NCI-H2227 treated with DMSO at 0.1 percent for 48 hours (cell line): Measurements from ENCODE around the gene ATG9A.
"Not testable (repeated sequence)": the region's sequence is repeated elsewhere in the genome, so short reads cannot be mapped to it uniquely, and the experiment has no call there.

Experiments
- DNase-seq: peaks from one replicate; lab custom pipeline; 2025; lab: John Stamatoyannopoulos, UW

Gene ATG9A

DNA sequence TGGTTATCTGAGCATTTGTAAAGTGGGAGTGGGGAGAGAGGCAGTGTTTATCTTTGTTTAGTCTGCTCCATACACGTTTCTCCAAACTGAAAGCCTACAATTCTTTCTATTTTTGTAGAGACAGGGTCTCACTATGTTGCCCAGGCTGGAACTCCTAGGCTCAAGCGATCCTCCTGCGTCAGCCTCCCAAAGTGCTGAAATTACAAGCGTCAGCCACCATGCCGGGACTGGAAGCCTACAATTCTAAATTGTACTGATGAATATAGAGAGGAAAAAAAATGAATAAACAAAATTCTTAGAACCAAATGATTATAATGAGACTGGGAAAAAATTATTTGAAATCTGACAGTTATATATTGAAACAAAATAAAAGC, 24.3 kb downstream of the ATG9A start:
- DNase-seq, result no peak

DNA sequence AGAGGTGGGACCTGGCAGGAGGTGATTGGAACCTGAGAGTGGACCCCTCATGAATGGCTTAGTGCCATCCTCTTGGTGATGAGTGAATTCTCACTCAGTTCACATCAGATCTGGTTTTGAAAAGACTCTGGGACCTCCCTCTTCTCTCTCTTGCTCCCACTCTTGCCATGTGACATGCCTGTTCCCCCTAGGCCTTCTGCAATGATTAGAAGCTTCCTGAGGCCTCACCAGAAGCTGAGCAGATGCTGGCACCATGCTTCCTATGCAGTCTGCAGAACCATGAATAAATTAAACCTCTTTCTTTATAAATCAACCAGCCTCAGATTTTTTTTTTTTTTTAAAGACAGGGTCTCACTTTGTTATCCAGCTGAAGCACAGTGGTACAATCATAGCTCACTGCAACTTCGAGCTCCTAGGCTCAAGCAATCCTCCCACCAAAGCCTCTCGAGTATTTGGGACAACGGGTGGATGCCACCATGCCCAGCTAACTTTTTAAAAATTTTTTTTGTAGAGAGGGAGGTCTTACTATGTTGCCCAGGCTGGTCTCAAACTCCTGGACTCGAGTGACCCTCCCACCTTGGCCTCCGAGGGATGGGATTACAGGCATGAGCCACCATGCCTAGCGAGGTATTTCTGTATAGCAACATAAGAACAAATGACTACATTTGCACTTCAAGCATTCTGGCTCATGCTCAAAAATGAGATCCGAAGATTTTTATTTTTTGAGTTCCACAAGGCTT, 24.8 kb downstream of the ATG9A start:
- no peak for DNase-seq

DNA sequence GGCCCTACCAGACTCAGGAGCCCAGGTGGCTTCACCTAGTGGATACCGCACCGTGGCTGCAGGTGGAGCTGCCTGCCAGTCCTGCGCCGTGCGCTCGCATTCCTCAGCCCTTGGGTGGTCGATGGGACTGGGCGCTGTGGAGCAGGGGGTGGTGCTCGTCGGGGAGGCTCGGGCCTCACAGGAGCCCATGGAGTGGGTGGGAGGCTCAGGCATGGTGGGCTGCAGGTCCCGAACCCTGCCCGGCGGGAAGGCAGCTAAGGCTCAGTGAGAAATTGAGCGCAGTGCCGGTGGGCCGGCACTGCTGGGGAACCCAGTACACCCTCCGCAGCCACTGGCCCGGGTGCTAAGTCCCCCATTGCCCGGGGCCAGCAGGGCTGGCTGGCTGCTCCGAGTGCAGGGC, 28.1 kb downstream of the ATG9A start:
- DNase-seq, result not testable (repeated sequence)

DNA sequence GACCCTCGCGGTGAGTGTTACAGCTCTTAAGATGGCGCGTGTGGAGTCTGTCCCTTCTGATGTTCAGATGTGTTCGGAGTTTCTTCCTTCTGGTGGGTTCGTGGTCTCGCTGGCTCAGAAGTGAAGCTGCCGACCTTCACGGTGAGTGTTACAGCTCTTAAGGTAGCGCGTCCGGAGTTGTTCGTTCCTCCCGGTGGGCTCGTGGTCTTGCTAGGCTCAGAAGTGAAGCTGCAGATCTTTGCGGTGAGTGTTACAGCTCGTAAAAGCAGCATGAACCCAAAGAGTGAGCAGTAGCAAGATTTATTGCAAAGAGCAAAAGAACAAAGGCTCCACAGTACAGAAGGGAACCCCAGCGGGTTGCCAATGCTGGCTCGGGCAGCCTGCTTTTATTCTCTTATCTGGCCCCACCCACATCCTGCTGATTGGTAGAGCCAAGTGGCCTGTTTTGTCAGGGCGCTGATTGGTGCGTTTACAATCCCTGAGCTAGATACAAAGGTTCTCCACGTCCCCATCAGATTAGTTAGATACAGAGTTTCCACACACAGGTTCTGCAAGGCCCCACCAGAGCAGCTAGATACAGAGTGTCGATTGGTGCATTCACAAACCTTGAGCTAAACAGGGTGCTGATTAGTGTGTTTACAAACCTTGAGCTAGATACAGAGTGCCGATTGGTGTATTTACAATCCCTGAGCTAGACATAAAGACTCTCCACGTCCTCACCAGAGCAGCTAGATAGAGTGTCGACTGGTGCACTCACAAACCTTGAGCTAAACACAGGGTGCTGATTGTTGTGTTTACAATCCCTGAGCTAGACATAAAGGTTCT, 28.7 kb downstream of the ATG9A start:
- not testable (repeated sequence) for DNase-seq

DNA sequence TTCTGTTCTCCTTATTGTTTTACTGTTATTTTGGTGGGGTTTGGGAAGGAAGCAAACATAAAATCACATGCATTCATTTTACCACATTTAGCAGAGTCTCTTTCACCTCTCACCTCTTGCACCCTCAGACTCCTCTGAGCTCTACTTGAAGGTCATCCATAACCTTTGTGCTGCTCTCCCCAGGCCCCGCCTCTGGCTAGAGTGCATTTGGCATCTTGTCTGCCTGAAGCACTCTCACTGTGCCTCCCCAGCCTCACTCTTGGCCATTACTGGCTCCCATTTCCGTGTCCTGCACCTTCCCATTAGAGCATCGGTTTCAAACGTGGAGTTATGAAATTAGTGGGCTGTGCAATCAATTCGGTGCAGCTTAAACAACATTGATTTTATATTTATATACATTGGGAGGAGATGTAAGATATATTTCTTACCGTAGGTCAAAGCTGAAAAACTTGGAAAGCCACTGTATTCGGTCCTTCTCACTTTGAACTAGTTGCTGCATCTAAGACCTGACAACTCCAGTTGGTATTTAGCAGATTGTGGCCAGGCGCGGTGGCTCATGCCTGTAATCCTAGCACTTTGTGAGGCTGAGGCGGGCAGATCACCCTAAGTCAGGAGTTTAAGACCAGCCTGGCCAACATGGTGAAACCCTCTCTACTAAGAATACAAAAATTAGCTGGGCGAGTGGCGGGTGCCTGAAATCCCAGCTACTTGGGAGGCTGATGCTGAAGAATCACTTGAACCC, 29.8 kb downstream of the ATG9A start:
- no peak for DNase-seq

DNA sequence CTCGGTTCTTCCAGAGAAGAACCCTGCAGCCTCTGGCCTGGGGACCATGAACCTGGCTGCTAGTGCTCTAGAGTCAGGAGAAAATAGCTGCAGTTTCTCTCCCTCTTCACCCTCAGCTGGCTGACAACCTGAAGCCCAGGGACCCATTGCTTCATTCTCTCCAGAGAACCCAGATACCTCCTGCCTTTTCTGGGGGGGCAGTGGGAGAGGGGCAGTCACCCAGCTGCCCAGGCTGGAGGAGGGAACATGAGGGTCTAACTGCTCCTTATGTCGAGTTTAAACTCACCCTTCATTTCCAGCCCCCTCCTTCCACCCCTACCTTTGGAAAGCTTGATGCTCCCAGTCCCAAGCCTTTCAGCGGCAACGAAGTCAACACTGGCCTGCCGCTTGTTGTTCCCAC, 30.5 kb downstream of the ATG9A start:
- DNase-seq, result no peak

DNA sequence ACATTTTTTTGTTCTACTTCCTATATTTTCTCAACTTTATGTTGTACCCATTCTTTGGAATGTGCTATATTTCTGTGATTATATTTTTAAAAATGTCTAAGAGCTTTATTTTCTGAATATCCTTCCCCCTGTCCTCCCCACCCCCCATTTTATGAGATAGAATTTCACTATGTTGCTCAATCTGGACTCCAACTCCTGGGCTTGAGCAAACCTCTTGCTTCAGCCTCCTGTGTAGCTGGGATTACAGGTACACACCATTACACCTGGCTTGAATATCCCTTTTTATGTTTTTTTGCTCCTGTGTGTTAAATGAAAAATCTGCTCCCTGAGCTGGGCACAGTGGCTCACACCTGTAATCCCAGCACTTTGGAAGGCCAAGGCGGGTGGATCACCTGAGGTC, 32.0 kb downstream of the ATG9A start:
- DNase-seq, result no peak

DNA sequence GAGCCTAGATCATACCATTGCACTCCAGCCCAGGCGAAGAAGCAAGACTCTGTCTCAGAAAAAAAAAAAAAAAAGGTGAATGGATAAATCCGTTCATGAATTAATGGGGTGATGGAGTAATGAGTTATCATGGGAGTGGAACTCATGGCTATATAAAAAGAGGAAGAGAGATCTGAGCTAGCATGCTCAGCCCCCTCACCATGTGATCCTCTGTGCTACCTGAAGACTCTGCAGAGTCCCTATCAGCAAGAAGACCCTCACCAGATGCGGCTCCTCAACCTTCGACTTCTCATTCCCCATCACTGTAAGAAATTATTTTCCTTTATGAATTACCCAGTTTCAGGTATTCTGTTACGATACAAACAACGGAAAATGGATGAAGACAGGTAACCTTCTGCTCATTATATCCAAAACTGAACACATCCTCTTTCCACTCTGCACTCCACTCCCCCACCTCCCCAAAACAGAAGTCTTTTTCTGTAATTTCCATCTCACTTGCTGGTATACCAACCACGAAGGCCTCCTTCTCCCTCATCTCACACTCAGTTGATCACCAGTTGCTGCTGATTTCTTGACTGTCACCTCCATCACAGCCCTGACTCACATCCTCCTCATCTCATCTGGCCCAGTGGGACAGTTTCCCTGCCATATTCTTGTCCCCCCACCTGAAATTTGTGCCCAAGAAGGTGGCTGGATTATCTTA, 42.5 kb downstream of the ATG9A start:
- DNase-seq, result no peak

DNA sequence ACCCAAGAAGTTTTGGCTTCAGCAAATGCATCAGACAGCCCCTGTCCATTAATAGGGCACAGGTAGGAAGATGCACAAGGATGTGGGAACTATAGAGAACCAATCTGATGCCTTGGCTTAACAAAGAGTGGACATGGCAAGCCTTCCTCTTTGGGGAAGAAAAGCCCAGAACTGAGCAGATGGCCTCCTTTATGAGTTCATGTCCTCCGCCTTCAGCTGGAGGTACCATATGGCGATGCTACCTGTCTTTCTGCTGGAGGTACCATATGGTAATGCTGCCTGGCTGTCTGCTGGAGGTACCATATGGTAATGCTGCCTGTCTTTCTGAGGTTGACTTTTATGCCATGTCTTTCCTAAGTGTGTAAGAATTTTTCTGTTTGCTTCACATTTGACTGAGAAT, 45.3 kb downstream of the ATG9A start:
- DNase-seq, result no peak

DNA sequence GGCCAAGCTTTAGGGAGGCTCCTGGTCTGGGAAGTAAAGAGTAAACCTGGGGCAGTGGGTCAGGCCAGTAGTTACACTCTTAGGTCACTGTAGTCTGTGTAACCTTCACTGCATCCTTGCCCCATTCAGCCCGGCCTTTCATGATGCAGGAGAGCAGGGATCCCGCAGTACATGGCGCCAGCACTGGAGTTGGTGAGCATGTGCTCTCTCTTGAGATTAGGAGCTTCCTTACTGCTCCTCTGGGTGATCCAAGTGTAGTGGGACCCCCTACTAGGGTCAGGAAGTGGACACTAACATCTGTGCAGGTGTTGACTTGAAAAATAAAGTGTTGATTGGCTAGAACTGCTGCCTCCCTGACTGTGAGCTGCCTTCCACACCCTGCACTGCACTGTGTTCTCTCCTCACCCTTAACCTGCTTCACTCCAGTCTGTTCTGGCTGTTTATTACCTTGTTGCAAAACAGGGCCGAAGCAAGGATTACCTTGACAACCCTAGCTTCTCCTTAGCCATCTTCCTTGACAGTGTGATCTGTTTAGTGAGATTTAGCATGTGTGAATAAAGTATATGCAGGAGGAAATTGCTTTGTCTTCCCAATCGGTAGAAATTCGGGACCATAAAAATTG, 46.2 kb downstream of the ATG9A start:
- DNase-seq, result no peak

DNA sequence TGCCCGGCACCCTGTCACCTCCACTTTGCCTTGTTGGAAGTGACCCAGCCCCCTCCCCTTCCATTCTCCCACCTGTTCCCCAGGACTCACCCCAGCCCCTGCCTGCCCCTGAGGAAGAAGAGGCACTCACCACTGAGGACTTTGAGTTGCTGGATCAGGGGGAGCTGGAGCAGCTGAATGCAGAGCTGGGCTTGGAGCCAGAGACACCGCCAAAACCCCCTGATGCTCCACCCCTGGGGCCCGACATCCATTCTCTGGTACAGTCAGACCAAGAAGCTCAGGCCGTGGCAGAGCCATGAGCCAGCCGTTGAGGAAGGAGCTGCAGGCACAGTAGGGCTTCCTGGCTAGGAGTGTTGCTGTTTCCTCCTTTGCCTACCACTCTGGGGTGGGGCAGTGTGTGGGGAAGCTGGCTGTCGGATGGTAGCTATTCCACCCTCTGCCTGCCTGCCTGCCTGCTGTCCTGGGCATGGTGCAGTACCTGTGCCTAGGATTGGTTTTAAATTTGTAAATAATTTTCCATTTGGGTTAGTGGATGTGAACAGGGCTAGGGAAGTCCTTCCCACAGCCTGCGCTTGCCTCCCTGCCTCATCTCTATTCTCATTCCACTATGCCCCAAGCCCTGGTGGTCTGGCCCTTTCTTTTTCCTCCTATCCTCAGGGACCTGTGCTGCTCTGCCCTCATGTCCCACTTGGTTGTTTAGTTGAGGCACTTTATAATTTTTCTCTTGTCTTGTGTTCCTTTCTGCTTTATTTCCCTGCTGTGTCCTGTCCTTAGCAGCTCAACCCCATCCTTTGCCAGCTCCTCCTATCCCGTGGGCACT, 46.9 kb downstream of the ATG9A start:
- DNase-seq, result no peak

DNA sequence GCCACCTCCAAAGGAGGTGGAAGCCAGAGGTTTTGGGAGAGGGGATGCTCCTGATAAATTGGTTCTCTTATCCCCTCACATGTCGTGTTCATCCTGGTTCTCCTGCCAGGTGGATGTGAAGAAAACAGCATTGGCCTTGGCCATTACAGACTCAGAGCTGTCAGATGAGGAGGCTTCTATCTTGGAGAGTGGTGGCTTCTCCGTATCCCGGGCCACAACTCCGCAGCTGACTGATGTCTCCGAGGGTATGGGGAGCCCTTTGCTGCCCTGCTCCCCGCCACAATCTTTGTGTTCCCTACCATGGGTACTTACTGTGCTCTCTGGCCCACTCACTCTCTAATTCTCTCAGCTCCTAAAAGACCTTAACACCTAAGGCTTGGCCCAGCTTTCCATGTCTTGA, 47.9 kb downstream of the ATG9A start:
- DNase-seq, result no peak

DNA sequence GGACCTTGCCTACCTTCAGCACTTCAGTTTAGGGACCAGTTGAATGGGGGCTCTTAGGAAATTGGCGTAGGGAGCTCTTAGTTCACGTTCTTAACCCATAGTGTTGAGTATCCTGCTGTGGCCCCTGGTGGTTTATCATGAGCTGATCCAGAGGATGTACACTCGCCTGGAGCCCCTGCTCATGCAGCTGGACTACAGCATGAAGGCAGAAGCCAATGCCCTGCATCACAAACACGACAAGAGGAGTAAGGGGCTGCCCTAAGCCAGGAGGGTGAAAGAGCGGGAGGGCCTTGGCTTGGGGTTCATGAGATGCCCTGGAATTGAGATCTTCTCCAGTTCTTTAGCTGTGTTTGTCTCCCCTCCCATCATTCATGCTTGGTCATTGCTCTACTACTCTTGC, 48.5 kb downstream of the ATG9A start:
- DNase-seq, result no peak

DNA sequence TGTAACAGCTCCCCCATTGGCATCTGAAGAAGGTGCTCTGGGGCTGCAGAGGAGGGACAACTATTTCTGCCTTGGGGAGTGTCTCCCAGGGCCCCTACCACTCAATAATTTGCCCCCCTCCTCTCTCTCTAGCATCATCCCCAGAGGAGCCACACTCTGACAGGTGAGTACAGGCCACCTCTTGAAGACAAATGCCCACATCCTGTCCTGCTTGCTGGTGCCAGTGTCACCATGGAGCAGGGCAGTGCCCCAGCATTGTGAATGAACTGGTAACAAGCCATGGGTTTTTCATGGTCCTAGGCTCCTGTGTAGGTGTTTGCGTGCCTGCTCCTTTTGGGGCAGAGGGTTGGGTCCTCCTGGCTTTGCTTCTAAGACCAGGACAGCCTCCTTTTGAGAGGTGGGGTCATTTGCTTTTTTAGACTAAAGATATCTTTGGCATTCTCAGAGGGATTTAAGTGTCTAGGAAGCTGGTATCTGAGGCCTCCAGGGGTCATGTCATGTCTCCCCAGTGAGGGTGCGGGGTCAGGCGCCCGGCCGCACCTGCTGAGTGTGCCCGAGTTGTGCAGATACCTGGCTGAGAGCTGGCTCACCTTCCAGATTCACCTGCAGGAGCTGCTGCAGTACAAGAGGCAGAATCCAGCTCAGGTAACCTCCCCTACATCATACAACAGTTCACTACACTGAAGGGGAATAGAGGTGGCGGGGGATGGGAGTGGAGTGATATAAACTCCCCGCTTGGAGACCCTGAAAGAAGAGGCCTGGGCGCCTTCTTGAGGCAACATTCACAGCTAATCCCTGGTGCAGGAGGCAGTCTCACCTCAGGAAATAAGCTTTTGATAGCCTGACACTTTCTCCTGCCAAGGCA, 49.6 kb downstream of the ATG9A start:
- no peak for DNase-seq

DNA sequence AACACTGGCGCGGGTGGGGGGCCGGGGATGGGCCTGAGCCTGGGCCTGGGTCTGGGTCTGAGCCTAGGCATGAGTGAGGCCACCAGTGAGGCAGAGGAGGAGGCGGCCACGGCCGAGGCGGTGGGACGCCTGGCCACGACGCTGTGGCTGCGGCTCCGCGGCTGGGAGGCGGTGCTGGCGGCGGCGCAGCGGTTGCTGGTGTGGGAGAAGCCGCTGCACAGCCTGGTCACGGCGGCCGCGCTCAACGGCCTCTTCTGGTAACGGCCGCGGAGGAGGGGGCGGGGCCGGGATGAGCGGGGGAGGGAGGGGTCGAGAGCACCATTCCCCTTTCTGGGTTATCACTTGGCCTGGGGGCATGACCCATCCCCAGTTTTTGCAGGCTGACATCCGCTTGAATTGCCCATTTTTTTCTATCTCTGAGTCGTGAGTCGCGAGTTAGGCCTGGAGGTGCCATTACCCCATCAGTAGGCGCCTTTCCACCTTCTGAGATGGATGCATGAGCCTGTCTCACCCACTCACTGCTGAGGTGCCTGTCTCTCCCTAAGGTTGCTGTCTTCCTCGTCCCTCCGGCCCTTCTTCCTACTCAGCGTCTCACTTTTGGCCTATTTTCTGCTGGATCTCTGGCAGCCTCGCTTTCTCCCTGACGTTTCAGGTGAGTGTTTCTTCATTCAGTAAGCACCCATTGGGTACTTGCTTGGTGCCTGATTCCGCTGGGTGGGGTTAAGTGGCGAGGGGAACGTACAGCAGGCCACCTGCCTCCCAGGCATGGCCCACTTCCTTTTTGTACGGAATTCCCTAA, 50.9 kb downstream of the ATG9A start:
- DNase-seq, result peak; percentile 31

DNA sequence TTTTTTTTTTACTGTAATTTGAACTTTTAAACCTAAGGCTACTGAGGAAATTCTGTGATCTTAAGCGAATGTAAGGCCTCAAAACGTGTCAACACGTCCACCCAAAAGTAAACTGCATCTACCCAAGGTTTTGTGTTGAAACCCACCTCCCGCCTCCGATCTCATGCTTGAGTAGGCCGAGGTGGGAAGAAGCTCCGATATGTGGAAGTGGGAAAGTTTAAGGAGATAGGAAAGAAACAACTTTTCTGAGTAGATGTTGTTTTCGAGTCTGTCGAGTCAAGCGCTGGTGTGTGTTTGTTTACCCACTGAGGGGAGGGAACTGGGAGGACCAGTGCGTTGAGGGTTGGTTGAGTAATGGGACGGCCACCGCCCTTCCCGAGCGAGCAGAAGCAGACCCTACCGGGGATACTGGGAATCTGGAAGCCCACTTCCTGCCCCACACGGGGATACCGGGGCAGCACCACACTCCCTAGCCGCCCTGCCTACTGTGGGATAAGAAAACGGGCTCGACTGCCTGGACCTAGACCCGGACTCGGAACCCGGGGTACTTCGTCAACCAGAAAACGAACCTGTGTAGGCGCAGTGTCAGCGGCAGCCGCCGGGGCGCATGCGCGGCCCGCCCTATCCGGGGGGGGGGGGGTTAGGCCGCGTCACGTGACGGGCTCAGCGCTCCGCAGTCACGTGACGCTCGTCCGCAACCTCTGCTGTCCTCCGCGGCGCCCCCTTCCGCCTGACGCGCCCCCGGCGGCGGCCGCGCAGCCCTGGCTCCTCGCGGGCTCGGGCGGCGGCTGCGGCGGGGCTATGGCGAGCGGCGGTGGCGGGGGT, 51.7 kb downstream of the ATG9A start, which contains the start of gene RETREG2:
TSS of gene RETREG2 (plus strand) at position 724 of the 825 bp plus-strand sequence. CDS start at position 802, 78 bp downstream.
- DNase-seq, result peak; percentile 89

DNA sequence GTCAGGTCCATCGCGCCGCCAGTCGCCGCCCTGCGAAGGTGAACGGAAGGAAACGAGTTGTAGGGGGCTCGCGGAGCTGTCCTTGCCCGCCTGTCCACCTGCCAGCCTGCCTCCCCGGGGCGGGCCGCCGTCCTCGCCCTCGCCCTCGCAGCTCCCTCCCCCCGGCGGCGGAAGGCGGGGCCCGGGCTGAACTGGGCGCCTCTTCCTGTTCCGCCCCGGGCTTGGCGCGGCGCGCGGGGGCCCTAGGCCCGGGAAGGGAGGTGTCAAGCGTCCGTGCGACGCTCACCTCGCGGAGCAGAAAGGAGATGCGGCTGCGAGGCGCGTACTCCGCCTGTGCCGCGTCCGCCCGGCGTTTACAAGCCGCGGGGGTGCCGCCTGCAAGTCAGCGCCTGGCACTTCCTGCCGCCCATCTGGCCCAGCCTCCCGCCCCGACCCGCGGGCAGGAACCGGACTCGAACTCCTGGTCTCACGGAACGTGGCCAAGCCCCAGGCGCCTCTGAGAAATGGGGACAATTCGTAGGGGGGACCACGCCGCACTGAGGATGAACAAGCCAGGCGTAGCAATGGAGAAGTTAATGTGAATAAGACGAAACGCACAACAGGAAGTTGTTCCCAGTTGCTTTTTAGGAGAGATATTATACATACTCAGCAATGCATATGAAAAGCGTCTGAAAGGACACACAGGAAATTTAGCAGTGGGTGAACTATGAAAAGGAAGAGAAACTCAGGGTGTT, 52.5 kb downstream of the ATG9A start, which contains the start of gene CNPPD1:
TSS of gene CNPPD1 (minus strand) at position 108 of the 734 bp plus-strand sequence. CDS start at position 11, 97 bp downstream.
- DNase-seq, result peak; percentile 77
